ENCODE measurements around the gene ZNF366.

Gene ZNF366

GRCh38 chr5:72400950-72401349 is 106.3 kb downstream of the ZNF366 start:
- no peak for FAIRE-seq

- FAIRE-seq, result no peak
These were observed 109.4 kb downstream of the ZNF366 start for GRCh38 chr5:72397836-72398235.

- FAIRE-seq, result no peak
These were observed 112.5 kb downstream of the ZNF366 start for GRCh38 chr5:72394688-72395087.

- no peak for FAIRE-seq
These were observed 114.2 kb downstream of the ZNF366 start for GRCh38 chr5:72393052-72393451.

Data from TTC549 (cell line).